ENCODE data around the gene OPHN1. TPM values are rescaled to one million over a fixed set of nuclear protein-coding genes. Genes with fewer than 3 reads are reported as not detected.
A peak's percentile ranks its signal among the peaks of the same experiment; 100 is the strongest.

The OPHN1 gene
- not detected for polyA plus RNA-seq

- no peak within 1 kb of the TSS for H3K27ac Mint-ChIP-seq
- H3K27me3 Mint-ChIP-seq = peaks cover 30% of the 10 kb centered on the region
- H3K4me3 Mint-ChIP-seq = peak within 1 kb of the TSS; percentile 70 to 89 (median 76)
- peaks cover 0 to 2% (median 0%) of the 10 kb centered on the region in 3 donors for H3K9me3 Mint-ChIP-seq
- peaks cover 0 to 2% (median 1%) of the 10 kb centered on the region in 3 donors for H3K4me1 Mint-ChIP-seq
- H3K36me3 Mint-ChIP-seq = no peaks in the 10 kb centered on the region
Measured at GRCh38 chrX:68433155-68433980, at the start of gene OPHN1. OPHN1 (minus strand) TSS chrX:68433495; CDS start chrX:68433020, 475 bp downstream.

- no peaks in the 10 kb centered on the region for H3K36me3 Mint-ChIP-seq
- H3K4me1 Mint-ChIP-seq = no peaks in the 10 kb centered on the region
- H3K27me3 Mint-ChIP-seq = peaks cover 2% of the 10 kb centered on the region
- H3K9me3 Mint-ChIP-seq = no peaks in the 10 kb centered on the region
- H3K27ac Mint-ChIP-seq = no peak overlapping the region
- H3K4me3 Mint-ChIP-seq = no peak overlapping the region
Measured at GRCh38 chrX:68480969-68481368, 47.7 kb upstream of the OPHN1 start.

GRCh38 chrX:68464796-68465195 lies 31.5 kb upstream of the OPHN1 start:
- no peak overlapping the region for H3K27ac Mint-ChIP-seq
- H3K36me3 Mint-ChIP-seq = peaks cover 2% of the 10 kb centered on the region
- H3K4me3 Mint-ChIP-seq = no peak overlapping the region
- H3K4me1 Mint-ChIP-seq = peaks cover 0 to 4% (median 0%) of the 10 kb centered on the region in 3 donors
- H3K9me3 Mint-ChIP-seq = no peaks in the 10 kb centered on the region
- peaks cover 4% of the 10 kb centered on the region for H3K27me3 Mint-ChIP-seq

GRCh38 chrX:68463880-68464279 lies 30.6 kb upstream of the OPHN1 start:
- Mint-ChIP-seq H3K27ac (no peak overlapping the region), H3K27me3 (peaks cover 4% of the 10 kb centered on the region)

GRCh38 chrX:68462653-68463052 lies 29.4 kb upstream of the OPHN1 start:
- Mint-ChIP-seq H3K27me3 (peaks cover 4% of the 10 kb centered on the region), H3K27ac (peak overlapping the region in 1 of 3 donors; percentile 5), H3K9me3 (no peaks in the 10 kb centered on the region), H3K4me1 (peaks cover 0 to 4% (median 0%) of the 10 kb centered on the region in 3 donors), H3K4me3 (peak overlapping the region in 1 of 4 donors; percentile 30), H3K36me3 (peaks cover 2% of the 10 kb centered on the region)

More at GRCh38 chrX:68463880-68464279, 30.6 kb upstream of the OPHN1 start:
- H3K9me3 Mint-ChIP-seq = no peaks in the 10 kb centered on the region
- peaks cover 0 to 4% (median 0%) of the 10 kb centered on the region in 3 donors for H3K4me1 Mint-ChIP-seq
- H3K36me3 Mint-ChIP-seq = peaks cover 2% of the 10 kb centered on the region
- no peak overlapping the region for H3K4me3 Mint-ChIP-seq

GRCh38 chrX:68462197-68462596 lies 28.9 kb upstream of the OPHN1 start:
- H3K9me3 Mint-ChIP-seq = no peaks in the 10 kb centered on the region
- H3K36me3 Mint-ChIP-seq = peaks cover 2% of the 10 kb centered on the region
- H3K27me3 Mint-ChIP-seq = peaks cover 3% of the 10 kb centered on the region
- no peak overlapping the region for H3K4me3 Mint-ChIP-seq
- H3K4me1 Mint-ChIP-seq = peaks cover 0 to 4% (median 0%) of the 10 kb centered on the region in 3 donors
- H3K27ac Mint-ChIP-seq = peak overlapping the region in 1 of 3 donors; percentile 5

- H3K4me1 Mint-ChIP-seq = peaks cover 0 to 4% (median 0%) of the 10 kb centered on the region in 3 donors
- peaks cover 3% of the 10 kb centered on the region for H3K27me3 Mint-ChIP-seq
- no peak overlapping the region for H3K4me3 Mint-ChIP-seq
- no peaks in the 10 kb centered on the region for H3K9me3 Mint-ChIP-seq
- no peak overlapping the region for H3K27ac Mint-ChIP-seq
- peaks cover 2% of the 10 kb centered on the region for H3K36me3 Mint-ChIP-seq
Measured at GRCh38 chrX:68461576-68461975, 28.3 kb upstream of the OPHN1 start.

GRCh38 chrX:68461093-68461492 lies 27.8 kb upstream of the OPHN1 start:
- Mint-ChIP-seq H3K27me3 (peaks cover 3% of the 10 kb centered on the region), H3K4me1 (peaks cover 0 to 4% (median 0%) of the 10 kb centered on the region in 3 donors), H3K27ac (no peak overlapping the region), H3K36me3 (peaks cover 2% of the 10 kb centered on the region), H3K4me3 (peak overlapping the region in 1 of 4 donors; percentile 7), H3K9me3 (no peaks in the 10 kb centered on the region)

- no peaks in the 10 kb centered on the region for H3K27me3 Mint-ChIP-seq
- H3K36me3 Mint-ChIP-seq = peaks cover 2% of the 10 kb centered on the region
- no peak overlapping the region for H3K4me3 Mint-ChIP-seq
- no peaks in the 10 kb centered on the region for H3K9me3 Mint-ChIP-seq
- H3K27ac Mint-ChIP-seq = no peak overlapping the region
- no peaks in the 10 kb centered on the region for H3K4me1 Mint-ChIP-seq
Measured at GRCh38 chrX:68455151-68455510, 21.8 kb upstream of the OPHN1 start.

- Mint-ChIP-seq H3K36me3 (no peaks in the 10 kb centered on the region), H3K4me1 (no peaks in the 10 kb centered on the region), H3K27ac (no peak overlapping the region), H3K4me3 (no peak overlapping the region), H3K27me3 (no peaks in the 10 kb centered on the region), H3K9me3 (no peaks in the 10 kb centered on the region)
Measured at GRCh38 chrX:68454476-68455150, 21.3 kb upstream of the OPHN1 start.

GRCh38 chrX:68451720-68452119 lies 18.4 kb upstream of the OPHN1 start:
- H3K27ac Mint-ChIP-seq = no peak overlapping the region
- H3K36me3 Mint-ChIP-seq = no peaks in the 10 kb centered on the region
- H3K4me1 Mint-ChIP-seq = no peaks in the 10 kb centered on the region
- H3K4me3 Mint-ChIP-seq = no peak overlapping the region
- H3K27me3 Mint-ChIP-seq = no peaks in the 10 kb centered on the region
- H3K9me3 Mint-ChIP-seq = no peaks in the 10 kb centered on the region

GRCh38 chrX:68443155-68443868 lies 10.0 kb upstream of the OPHN1 start:
- Mint-ChIP-seq H3K36me3 (peaks cover 2% of the 10 kb centered on the region), H3K9me3 (no peaks in the 10 kb centered on the region), H3K27me3 (no peaks in the 10 kb centered on the region), H3K4me1 (peaks cover 2 to 8% (median 7%) of the 10 kb centered on the region in 3 donors), H3K4me3 (no peak overlapping the region), H3K27ac (peak overlapping the region in 1 of 3 donors; percentile 38)

GRCh38 chrX:68440940-68441339 lies 7.6 kb upstream of the OPHN1 start:
- Mint-ChIP-seq H3K27me3 (peaks cover under 1% of the 10 kb centered on the region), H3K4me3 (no peak overlapping the region), H3K4me1 (peaks cover 2 to 8% (median 7%) of the 10 kb centered on the region in 3 donors), H3K27ac (no peak overlapping the region), H3K9me3 (no peaks in the 10 kb centered on the region), H3K36me3 (peaks cover 2% of the 10 kb centered on the region)

- peaks cover 2 to 8% (median 7%) of the 10 kb centered on the region in 3 donors for H3K4me1 Mint-ChIP-seq
Measured at GRCh38 chrX:68440442-68440841, 7.1 kb upstream of the OPHN1 start.

GRCh38 chrX:68439341-68439740 lies 6.0 kb upstream of the OPHN1 start:
- Mint-ChIP-seq H3K4me1 (peaks cover 2 to 8% (median 7%) of the 10 kb centered on the region in 3 donors), H3K36me3 (peaks cover 2% of the 10 kb centered on the region), H3K4me3 (no peak overlapping the region), H3K9me3 (no peaks in the 10 kb centered on the region), H3K27me3 (peaks cover 9% of the 10 kb centered on the region), H3K27ac (peak overlapping the region in 1 of 3 donors; percentile 83)

More at GRCh38 chrX:68440442-68440841, 7.1 kb upstream of the OPHN1 start:
- Mint-ChIP-seq H3K36me3 (peaks cover 2% of the 10 kb centered on the region), H3K9me3 (no peaks in the 10 kb centered on the region), H3K27ac (no peak overlapping the region), H3K27me3 (peaks cover 2% of the 10 kb centered on the region), H3K4me3 (no peak overlapping the region)
